HCT116 (cell line): ENCODE data around the gene TAL1. TPM values are rescaled to one million over a fixed set of nuclear protein-coding genes. Genes with fewer than 3 reads are reported as not detected.

Source experiments
- ATAC-seq: fragments of 200-7000 bp; cut with Tn5 transposase; 2 replicates; pipeline ENCODE4 v1.9.1; 2020; ENCODE audit warnings: mild to moderate bottlenecking, moderate library complexity
- BruUV-seq: library from RNA; stranded (reverse); fragments of 400-500 nt; replicated peaks from 2 replicates; lab custom pipeline; 2021; lab: Mats Ljungman, UMichigan
- CTCF ChIA-PET: fragments of 300-600 bp; sonication (Branson Sonifier 250); formaldehyde crosslinking; loops from one replicate; lab custom pipeline; 2021; ENCODE audit warnings: antibody characterized with exemption; lab: Charles Lee
- POLR2A ChIA-PET: fragments of 300-600, 350-600 bp; sonication (Branson Sonifier 250); formaldehyde crosslinking; loops from one replicate; lab custom pipeline; 2021; ENCODE audit warnings: antibody characterized with exemption; lab: Charles Lee
- RAD21 ChIA-PET, 2 experiments: fragments of 300-600 bp; sonication (Branson Sonifier 250); formaldehyde crosslinking; loops; one replicate each; lab custom pipeline; 2023; ENCODE audit warnings: low total read pairs in 2 of 2; ENCODE audit not compliant: uncharacterized antibody in 2 of 2, unreplicated experiment in 2 of 2, low non-redundant PET in 1 of 2; lab: Charles Lee
- DNase-seq: peaks from one replicate; pipeline ENCODE4 v3.0.0-alpha.2; 2010; ENCODE audit warnings: low read depth, low spot score
- H2AFZ ChIP-seq: fragments of 200-600 bp; shearing (Covaris generic), sonication (generic); 2 replicates; pipeline ENCODE4 v1.6.1; 2017; ENCODE audit warnings: low read depth, mixed run types, mixed read lengths, antibody characterized with exemption, low read length; ENCODE audit not compliant: poor library complexity, severe bottlenecking
- H3K27ac ChIP-seq: 2 replicates; pipeline ENCODE4 v1.5.1; 2012; ENCODE audit warnings: low read depth, low read length
- H3K27me3 ChIP-seq: fragments of 200-600 bp; sonication (generic); 2 replicates; pipeline ENCODE4 v1.6.1; 2016; ENCODE audit warnings: mixed run types, low read length, mixed read lengths; ENCODE audit not compliant: insufficient read depth
- H3K36me3 ChIP-seq, 2 experiments: fragments of 200-500 bp in 1 of 2; fragments of 200-600 bp in 1 of 2; sonication (Bioruptor generic) in 1 of 2; sonication (generic) in 1 of 2; 2 replicates each; pipeline versions ENCODE4 v1.5.1 to v1.6.1; 2014 to 2016; ENCODE audit warnings: low read length in 2 of 2, inconsistent platforms in 1 of 2, mixed read lengths in 1 of 2, mixed run types in 1 of 2; ENCODE audit not compliant: insufficient read depth in 2 of 2, control insufficient read depth in 1 of 2
- H3K4me1 ChIP-seq, 2 experiments: fragments of 200-600 bp in 1 of 2; sonication (generic) in 1 of 2; 2 replicates each; pipeline versions ENCODE4 v1.5.1 to v1.6.1; 2012 to 2017; ENCODE audit warnings: low read length in 2 of 2, inconsistent platforms in 1 of 2, mild to moderate bottlenecking in 1 of 2, mixed read lengths in 1 of 2, mixed run types in 1 of 2, moderate library complexity in 1 of 2; ENCODE audit not compliant: insufficient read depth in 2 of 2, control insufficient read depth in 1 of 2
- H3K4me2 ChIP-seq: fragments of 200-600 bp; sonication (generic); 2 replicates; pipeline ENCODE4 v1.6.1; 2017; ENCODE audit warnings: mixed run types, low read length, mixed read lengths
- H3K4me3 ChIP-seq, 2 experiments: fragments of 200-600 bp in 1 of 2; sonication (generic) in 1 of 2; replicated peaks in 1 of 2; 2 replicates each; pipeline ENCODE4 v1.5.1; 2011 to 2016; ENCODE audit warnings: low read length in 2 of 2, control low read depth in 1 of 2, low read depth in 1 of 2, mild to moderate bottlenecking in 1 of 2, mixed read lengths in 1 of 2, mixed run types in 1 of 2
- H3K79me2 ChIP-seq: fragments of 200-600 bp; sonication (generic); 2 replicates; pipeline ENCODE4 v1.6.1; 2017; ENCODE audit warnings: mild to moderate bottlenecking, mixed run types, low read length, moderate library complexity, mixed read lengths; ENCODE audit not compliant: insufficient read depth
- H3K9ac ChIP-seq: fragments of 200-600 bp; sonication (generic); 2 replicates; pipeline ENCODE4 v1.6.1; 2016; ENCODE audit warnings: low read length, mixed read lengths
- H3K9me2 ChIP-seq: fragments of 200-600 bp; sonication (generic), shearing (Covaris generic); 2 replicates; pipeline ENCODE4 v1.6.1; 2017; ENCODE audit warnings: mixed run types, mild to moderate bottlenecking, moderate library complexity; ENCODE audit not compliant: insufficient read depth
- H3K9me3 ChIP-seq, 2 experiments: fragments of 200-500 bp in 1 of 2; fragments of 200-600 bp in 1 of 2; sonication (Bioruptor generic) in 1 of 2; sonication (generic) in 1 of 2; 2 replicates each; pipeline ENCODE4 v1.6.1; 2014 to 2017; ENCODE audit warnings: low read length in 2 of 2, mixed read lengths in 2 of 2, inconsistent platforms in 1 of 2, low read depth in 1 of 2, mild to moderate bottlenecking in 1 of 2, mixed run types in 1 of 2, moderate library complexity in 1 of 2; ENCODE audit not compliant: control insufficient read depth in 1 of 2, insufficient read depth in 1 of 2
- H4K20me1 ChIP-seq: fragments of 200-600 bp; sonication (generic), shearing (Covaris generic); 2 replicates; pipeline ENCODE4 v1.6.1; 2017; ENCODE audit warnings: mixed run types, mild to moderate bottlenecking, moderate library complexity; ENCODE audit not compliant: insufficient read depth
- CBX3 ChIP-seq: IDR thresholded peaks from 2 replicates; pipeline ENCODE4 v1.6.1; 2012; ENCODE audit warnings: low read depth
- CEBPB ChIP-seq: IDR thresholded peaks from 2 replicates; pipeline ENCODE4 v1.6.1; 2012; ENCODE audit warnings: low read depth
- CTCF ChIP-seq, 3 experiments: fragments of 200-600 bp in 1 of 3; sonication (generic) in 1 of 3; IDR thresholded peaks in 2 of 3; conservative IDR thresholded peaks in 1 of 3; 2 replicates each; pipeline ENCODE4 v1.5.1; 2012 to 2017; ENCODE audit warnings: low read depth in 2 of 3, low read length in 2 of 3, antibody characterized with exemption in 1 of 3, borderline replicate concordance in 1 of 3, control low read depth in 1 of 3, mild to moderate bottlenecking in 1 of 3, mixed read lengths in 1 of 3, mixed run types in 1 of 3, moderate library complexity in 1 of 3; ENCODE audit not compliant: insufficient read depth in 1 of 3
- FOSL1 ChIP-seq: IDR thresholded peaks from 2 replicates; pipeline ENCODE4 v1.6.1; 2012; ENCODE audit warnings: low read depth
- POLR2A ChIP-seq: IDR thresholded peaks from 2 replicates; pipeline ENCODE4 v1.7.0; 2011; ENCODE audit warnings: borderline replicate concordance; ENCODE audit not compliant: insufficient read depth, insufficient read length; ENCODE audit errors: extremely low read depth
- SIN3A ChIP-seq: IDR thresholded peaks from 2 replicates; pipeline ENCODE4 v1.6.1; 2012; ENCODE audit warnings: low read depth
- SRF ChIP-seq: IDR thresholded peaks from 2 replicates; pipeline ENCODE4 v1.6.1; 2012; ENCODE audit warnings: low read depth
- TCF7L2 ChIP-seq: IDR thresholded peaks from 2 replicates; pipeline ENCODE4 v1.7.0; 2011; ENCODE audit warnings: borderline replicate concordance, inconsistent platforms; ENCODE audit not compliant: insufficient read depth, insufficient read length; ENCODE audit errors: extremely low read depth
- ZNF274 ChIP-seq: fragments of 200-500 bp; sonication (Bioruptor generic); IDR thresholded peaks from 2 replicates; pipeline ENCODE4 v1.6.1; 2014; ENCODE audit warnings: mild to moderate bottlenecking, low read depth, low read length, inconsistent platforms
- intact Hi-C: fragments of 100-400 bp; cut with micrococcal nuclease; formaldehyde crosslinking; loops from 2 replicates; pipeline ENCODE4 v1.10.0; 2022
- total RNA-seq: library from RNA; stranded (reverse); gene quantifications from one replicate; pipeline ENCODE4 v1.2.1, GENCODE V29; 2021; ENCODE audit not compliant: unreplicated experiment

TAL1 gene
- total RNA-seq, 1 experiment from 2014 or later: 0.05 TPM

GRCh38 chr1:47235806-47236205 is 3.8 kb upstream of the TAL1 start (continued):
- no peak for TF ChIP-seq CTCF (IDR thresholded peaks at IDR 0.05 in 2 of 3, conservative IDR thresholded peaks at IDR 0.05 in 1 of 3; ENCODE audit: borderline replicate concordance in 1 of 3, insufficient read depth in 1 of 3, low read depth in 2 of 3, low read length in 2 of 3)
- TF ChIP-seq CBX3: no peak
- TF ChIP-seq ZNF274: no peak

- RAD21 ChIA-PET: no interaction called here
- Histone ChIP-seq H3K79me2 (no peaks in the 10 kb centered on the region), H2AFZ (no peak overlapping the region), H3K27ac (no peak overlapping the region), H4K20me1 (no peaks in the 10 kb centered on the region), H3K9ac (no peak overlapping the region), H3K9me2 (no peaks in the 10 kb centered on the region), H3K4me2 (no peak overlapping the region), H3K4me1 (no peaks in the 10 kb centered on the region), H3K9me3 (no peaks in the 10 kb centered on the region), H3K36me3 (no peaks in the 10 kb centered on the region), H3K27me3 (no peaks in the 10 kb centered on the region), H3K4me3 (no peak overlapping the region)
- CTCF ChIA-PET: no interaction called here
- POLR2A ChIA-PET: no interaction called here
- BruUV-seq: no TSS peak
- ATAC-seq (no peak), DNase-seq (no peak)
- intact Hi-C loops: no loop called here
- TF ChIP-seq POLR2A: no peak
- TF ChIP-seq TCF7L2: no peak
- TF ChIP-seq SIN3A: no peak
These were observed 3.2 kb upstream of the TAL1 start for GRCh38 chr1:47235241-47235681.

GRCh38 chr1:47233186-47233585 is 1.2 kb upstream of the TAL1 start:
- RAD21 ChIA-PET: no interaction called here
- Histone ChIP-seq H3K9me3 (no peaks in the 10 kb centered on the region), H3K79me2 (no peaks in the 10 kb centered on the region), H3K4me1 (no peaks in the 10 kb centered on the region), H4K20me1 (no peaks in the 10 kb centered on the region), H2AFZ (no peak overlapping the region), H3K4me3 (no peak overlapping the region), H3K36me3 (no peaks in the 10 kb centered on the region), H3K27me3 (no peaks in the 10 kb centered on the region), H3K27ac (no peak overlapping the region), H3K4me2 (no peak overlapping the region), H3K9me2 (no peaks in the 10 kb centered on the region), H3K9ac (no peak overlapping the region)
- BruUV-seq: no TSS peak
- intact Hi-C loops: no loop called here
- POLR2A ChIA-PET: no interaction called here
- TF ChIP-seq SRF (no peak), CEBPB (no peak), FOSL1 (no peak)
- DNase-seq (no peak), ATAC-seq (no peak)
- CTCF ChIA-PET: no interaction called here
